Body of pancreas (tissue), 4 donors: ENCODE measurements around the gene INPP5D. TPM values are rescaled to one million over a fixed set of nuclear protein-coding genes. Genes with fewer than 3 reads are reported as not detected.

Experiments
- ATAC-seq: fragments of 150-250 bp; one replicate; pipeline ENCODE4 v1.9.1; 2016
- DNase-seq, 4 donors: peaks; one replicate each; pipeline ENCODE4 v3.0.0-alpha.2; 2019
- H3K27ac ChIP-seq, 4 donors: fragments of 200-600 bp; sonication (generic); 1 replicate in 3 of 4; 2 replicates in 1 of 4; pipeline versions ENCODE4 v1.5.1 to v1.6.1; 2016 to 2019; ENCODE audit warnings: mild to moderate bottlenecking in 1 of 4, mixed read lengths in 1 of 4, moderate library complexity in 1 of 4
- H3K27me3 ChIP-seq, 2 donors: fragments of 200-600 bp; sonication (generic); one replicate each; pipeline ENCODE4 v1.6.0; 2016; ENCODE audit warnings: mild to moderate bottlenecking in 1 of 2
- H3K36me3 ChIP-seq, 2 donors: fragments of 200-600 bp; sonication (generic); replicated peaks in 1 of 2; 2 replicates each; pipeline ENCODE4 v1.5.1; 2016; ENCODE audit warnings: low read depth in 2 of 2; ENCODE audit not compliant: insufficient read depth in 1 of 2
- H3K4me1 ChIP-seq: fragments of 200-600 bp; sonication (generic); one replicate; pipeline ENCODE4 v1.6.0; 2016
- H3K4me3 ChIP-seq, 2 donors: fragments of 200-600 bp; sonication (generic); 1 replicate in 1 of 2; 2 replicates in 1 of 2; pipeline ENCODE4 v1.5.1; 2016 to 2019
- H3K9me3 ChIP-seq, 3 donors: fragments of 200-600 bp; sonication (generic); 1 replicate in 2 of 3; 2 replicates in 1 of 3; pipeline ENCODE4 v1.5.1; 2016
- CTCF ChIP-seq, 7 experiments: fragments of 450-650 bp in 4 of 7; fragments of 200-600 bp in 3 of 7; sonication (generic) in 3 of 7; IDR thresholded peaks; one replicate each; pipeline ENCODE4 v1.5.1; 2016 to 2019; ENCODE audit warnings: antibody characterized with exemption in 7 of 7
- POLR2A ChIP-seq, 3 donors: fragments of 450-650 bp; IDR thresholded peaks; one replicate each; pipeline ENCODE4 v1.6.1; 2016; ENCODE audit warnings: antibody characterized with exemption in 3 of 3, mild to moderate bottlenecking in 2 of 3
- WGBS, 2 donors: methylation state at CpG; one replicate each; pipeline ENCODE4 v1.1.5; 2017; 5-methylcytosine and 5-hydroxymethylcytosine counted together
- intact Hi-C: fragments of 100-400 bp; cut with DNase I; formaldehyde crosslinking; loops from one replicate; pipeline ENCODE4 v1.15.1; 2023
- total RNA-seq, 2 donors: library from RNA; depleted of rRNA; stranded (reverse); fragments of >200 nt; gene quantifications; one replicate each; pipeline ENCODE4 v1.1.0, GENCODE V29; 2016

The INPP5D gene
- total RNA-seq, 2 donors from 2014 or later: 0.99 to 8.8 TPM

DNA sequence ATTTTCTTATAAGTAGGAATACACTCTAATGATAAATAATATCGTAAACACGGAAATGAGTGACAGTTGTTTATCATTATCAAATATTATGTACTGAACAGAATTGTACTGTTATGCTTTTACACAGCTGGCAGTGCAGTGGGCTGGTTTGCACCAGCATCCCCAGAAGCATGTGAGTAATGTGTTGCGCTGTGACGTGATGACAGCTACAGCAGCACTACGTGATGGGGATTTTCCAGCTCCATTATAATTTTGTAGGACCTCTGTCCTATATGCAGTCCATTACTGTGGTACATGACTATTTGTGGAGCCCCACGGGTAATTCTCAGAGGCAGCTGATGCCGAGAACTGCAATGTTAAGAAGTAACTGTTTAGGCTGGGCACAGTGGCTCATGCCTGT is 114.0 kb downstream of the INPP5D start:
- H3K27ac ChIP-seq: no peak overlapping the region
- H3K4me3 ChIP-seq: no peak overlapping the region
- H3K36me3 ChIP-seq: no peaks in the 10 kb centered on the region
- ATAC-seq (no peak), DNase-seq (no peak)
- 69 to 70% methylated on average over 7 of the region's 7 CpGs for WGBS, 2 donors
- H3K9me3 ChIP-seq: no peaks in the 10 kb centered on the region
- no peaks in the 10 kb centered on the region for H3K27me3 ChIP-seq
- intact Hi-C loops: no loop called here
- TF ChIP-seq CTCF (IDR thresholded peaks at IDR 0.05) (no peak), POLR2A (IDR thresholded peaks at IDR 0.05) (no peak)
- H3K4me1 ChIP-seq: no peaks in the 10 kb centered on the region

DNA sequence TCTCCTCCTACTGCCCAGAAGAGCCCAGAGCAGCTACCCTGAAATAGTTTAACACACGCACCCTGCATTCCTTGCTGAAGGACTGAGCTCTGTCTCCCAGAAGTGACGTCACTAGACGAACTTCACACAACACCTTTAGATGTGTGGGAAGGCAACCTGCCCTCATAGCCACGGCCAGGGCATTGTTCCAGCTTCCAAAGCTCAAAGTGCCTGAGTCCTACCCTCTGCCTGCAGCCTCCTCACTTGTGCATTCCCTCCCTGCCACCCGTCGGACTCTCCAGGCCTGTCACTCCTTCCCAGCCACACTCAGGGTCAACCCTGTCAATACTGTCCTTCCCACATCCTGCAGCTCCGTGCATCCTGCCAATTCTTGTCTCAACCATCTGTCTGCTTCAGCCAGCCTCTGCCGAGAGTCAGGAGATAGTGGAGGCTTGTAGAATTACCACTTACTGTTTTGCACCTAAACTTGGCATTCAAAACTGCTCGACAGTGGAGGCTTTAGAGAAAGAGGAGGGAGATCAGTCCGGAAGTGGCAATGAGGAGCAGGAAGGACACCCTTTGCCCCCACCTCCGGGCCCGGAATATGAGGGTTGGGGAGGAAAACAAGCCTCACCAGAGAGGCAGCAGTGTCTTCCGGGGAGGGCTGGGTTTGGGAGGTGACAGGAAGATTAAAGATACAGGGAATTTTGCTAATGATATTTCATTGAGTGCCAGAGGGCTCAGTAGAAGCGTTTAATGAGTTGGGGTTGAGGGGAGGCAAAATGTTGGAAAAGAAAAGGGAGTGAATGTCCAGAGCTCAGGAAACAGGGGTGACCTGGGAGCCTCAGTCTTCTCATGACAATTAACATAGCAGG is 119.1 kb downstream of the INPP5D start:
- ATAC-seq: no peak
- H3K9me3 ChIP-seq: no peaks in the 10 kb centered on the region
- 65 to 67% methylated on average over 11 to 14 of the region's 14 CpGs for WGBS, 2 donors
- no peaks in the 10 kb centered on the region for H3K27me3 ChIP-seq
- no peaks in the 10 kb centered on the region for H3K4me1 ChIP-seq
- H3K27ac ChIP-seq: no peak overlapping the region
- H3K36me3 ChIP-seq: no peaks in the 10 kb centered on the region
- DNase-seq: no peak
- H3K4me3 ChIP-seq: no peak overlapping the region
- TF ChIP-seq CTCF (IDR thresholded peaks at IDR 0.05): no peak
- intact Hi-C loops: no loop called here

- TF ChIP-seq POLR2A (IDR thresholded peaks at IDR 0.05) (no peak), CTCF (IDR thresholded peaks at IDR 0.05) (no peak)
- Histone ChIP-seq H3K36me3 (no peaks in the 10 kb centered on the region), H3K9me3 (no peaks in the 10 kb centered on the region), H3K27me3 (no peaks in the 10 kb centered on the region), H3K27ac (no peak overlapping the region), H3K4me3 (no peak overlapping the region), H3K4me1 (no peaks in the 10 kb centered on the region)
- DNase-seq: no peak
- ATAC-seq: no peak
- intact Hi-C loops: no loop called here
- whole genome bisulfite sequencing, 2 donors: 78 to 87% methylated on average over 3 to 5 of the region's 5 CpGs
These were observed 119.8 kb downstream of the INPP5D start for GRCh38 chr2:233179848-233180366.

- TF ChIP-seq CTCF (IDR thresholded peaks at IDR 0.05): no peak
- TF ChIP-seq POLR2A (IDR thresholded peaks at IDR 0.05): no peak
- no peak for ATAC-seq
These were observed 123.8 kb downstream of the INPP5D start for GRCh38 chr2:233183869-233184418.

More at GRCh38 chr2:233183869-233184418, 123.8 kb downstream of the INPP5D start:
- no peak overlapping the region for H3K4me3 ChIP-seq
- no peak overlapping the region for H3K27ac ChIP-seq
- 48 to 60% methylated on average over 9 of the region's 9 CpGs for WGBS, 2 donors
- H3K36me3 ChIP-seq: no peaks in the 10 kb centered on the region
- no peaks in the 10 kb centered on the region for H3K4me1 ChIP-seq
- H3K27me3 ChIP-seq: no peaks in the 10 kb centered on the region
- no peak for DNase-seq
- intact Hi-C loops: no loop called here
- H3K9me3 ChIP-seq: no peaks in the 10 kb centered on the region
